GM21576 (cell line): ENCODE results near the gene PRR35.

Source experiments
- ATAC-seq: cut with Tn5 transposase; IDR thresholded peaks from one replicate; pipeline ENCODE4 v1.9.1; 2021; ENCODE audit warnings: mild to moderate bottlenecking, moderate library complexity; ENCODE audit not compliant: unreplicated experiment

PRR35 gene

DNA sequence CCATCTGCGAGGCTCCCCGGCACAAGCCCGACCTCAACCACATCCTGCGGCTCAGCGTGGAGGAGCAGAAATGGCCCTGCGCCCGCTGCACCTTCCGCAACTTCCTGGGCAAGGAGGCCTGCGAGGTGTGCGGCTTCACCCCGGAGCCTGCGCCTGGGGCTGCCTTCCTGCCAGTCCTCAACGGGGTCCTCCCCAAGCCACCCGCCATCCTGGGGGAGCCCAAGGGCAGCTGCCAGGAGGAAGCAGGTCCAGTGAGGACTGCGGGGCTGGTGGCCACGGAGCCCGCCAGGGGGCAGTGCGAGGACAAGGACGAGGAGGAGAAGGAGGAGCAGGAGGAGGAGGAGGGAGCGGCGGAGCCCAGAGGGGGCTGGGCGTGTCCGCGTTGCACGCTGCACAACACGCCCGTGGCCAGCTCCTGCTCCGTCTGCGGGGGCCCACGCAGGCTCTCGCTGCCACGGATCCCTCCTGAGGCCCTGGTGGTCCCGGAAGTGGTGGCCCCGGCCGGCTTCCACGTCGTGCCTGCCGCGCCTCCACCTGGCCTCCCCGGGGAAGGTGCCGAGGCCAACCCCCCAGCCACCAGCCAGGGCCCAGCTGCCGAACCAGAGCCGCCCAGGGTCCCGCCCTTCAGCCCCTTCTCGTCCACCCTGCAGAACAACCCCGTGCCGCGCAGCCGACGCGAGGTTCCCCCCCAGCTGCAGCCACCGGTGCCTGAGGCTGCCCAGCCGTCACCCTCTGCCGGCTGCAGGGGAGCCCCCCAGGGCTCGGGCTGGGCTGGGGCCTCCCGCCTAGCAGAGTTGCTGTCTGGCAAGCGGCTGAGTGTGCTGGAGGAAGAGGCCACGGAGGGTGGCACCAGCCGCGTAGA, 13.1 kb upstream of the PRR35 start:
- ATAC-seq: no peak

DNA sequence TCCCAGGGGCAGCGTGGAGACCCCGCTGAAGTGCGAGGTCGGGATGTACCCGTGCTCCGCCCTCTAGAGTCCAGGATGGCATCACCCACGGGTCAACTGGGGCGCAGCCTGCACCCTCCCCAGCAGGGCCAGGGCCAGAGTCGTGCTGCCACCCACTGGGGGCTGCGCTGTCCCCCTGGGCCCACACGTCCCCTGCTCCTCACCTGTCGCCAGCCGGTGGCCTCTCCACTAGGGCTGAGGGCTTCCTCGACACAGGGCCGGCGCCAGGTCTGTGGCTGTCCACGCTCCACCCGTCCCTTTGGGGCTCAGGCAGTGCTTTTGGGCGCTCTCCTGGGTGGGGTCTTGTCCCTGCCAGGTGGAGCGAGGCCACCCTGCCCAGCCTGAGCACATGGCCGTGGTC, 11.6 kb upstream of the PRR35 start:
- ATAC-seq: no peak

DNA sequence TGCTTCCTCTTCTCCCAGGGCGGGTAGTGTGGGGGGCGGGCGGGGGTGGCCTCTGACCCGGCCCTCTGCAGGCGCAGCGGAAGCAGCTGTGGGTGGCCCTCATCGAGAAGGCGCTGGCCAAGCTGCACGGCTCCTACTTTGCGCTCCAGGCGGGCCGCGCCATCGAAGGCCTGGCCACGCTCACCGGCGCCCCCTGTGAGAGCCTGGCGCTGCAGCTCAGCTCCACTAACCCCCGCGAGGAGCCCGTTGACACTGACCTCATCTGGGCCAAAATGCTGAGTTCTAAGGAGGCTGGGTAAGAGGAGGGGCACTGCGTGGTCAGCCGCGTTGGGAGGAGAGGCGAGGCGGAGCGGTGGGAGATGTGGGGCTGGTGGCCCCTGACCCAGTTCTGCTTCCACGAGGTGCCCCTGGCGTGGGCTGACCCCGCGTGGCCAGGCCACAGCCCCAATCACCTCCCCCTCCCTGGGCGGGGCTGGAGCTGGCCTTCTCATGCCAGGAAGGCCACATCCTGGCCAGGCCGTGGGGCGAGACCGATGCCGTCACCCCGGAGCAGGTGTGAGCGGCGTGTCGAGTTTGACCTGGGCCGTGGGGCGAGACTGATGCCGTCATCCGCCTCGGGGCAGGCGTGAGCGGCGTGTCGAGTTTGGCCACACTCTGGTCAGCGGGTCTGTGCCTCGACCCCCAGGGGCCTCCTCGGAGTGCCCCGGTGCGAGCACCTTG, 10.5 kb upstream of the PRR35 start:
- no peak for ATAC-seq

DNA sequence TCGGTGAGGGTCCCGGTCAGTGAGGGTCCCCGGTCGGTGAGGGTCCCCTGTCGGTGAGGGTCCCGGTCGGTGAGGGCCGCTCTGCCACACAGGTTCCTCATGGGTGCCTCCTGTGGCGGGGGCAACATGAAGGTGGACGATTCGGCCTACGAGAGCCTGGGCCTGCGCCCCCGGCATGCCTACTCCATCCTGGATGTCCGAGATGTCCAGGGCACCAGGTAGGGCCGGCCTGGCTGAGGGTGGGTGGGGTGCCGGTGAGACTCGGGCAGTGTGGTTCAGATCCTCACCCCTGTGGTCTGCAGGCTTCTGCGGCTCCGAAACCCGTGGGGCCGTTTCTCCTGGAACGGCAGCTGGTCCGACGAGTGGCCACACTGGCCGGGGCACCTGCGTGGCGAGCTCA, 9.0 kb upstream of the PRR35 start:
- no peak for ATAC-seq

DNA sequence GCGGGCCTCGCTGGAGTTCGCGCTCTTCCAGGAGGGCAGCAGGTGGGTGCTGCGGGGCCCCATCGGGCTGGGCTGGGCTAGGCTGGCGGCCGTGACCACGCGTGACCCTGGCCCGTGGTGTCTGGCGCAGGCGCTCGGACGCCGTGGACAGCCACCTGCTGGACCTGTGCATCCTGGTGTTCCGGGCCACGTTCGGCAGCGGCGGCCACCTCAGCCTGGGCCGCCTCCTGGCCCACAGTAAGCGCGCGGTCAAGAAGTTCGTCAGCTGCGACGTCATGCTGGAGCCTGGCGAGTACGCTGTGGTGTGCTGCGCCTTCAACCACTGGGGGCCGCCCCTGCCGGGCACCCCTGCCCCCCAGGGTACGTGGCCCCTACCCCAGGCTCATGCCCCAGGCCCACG, 8.0 kb upstream of the PRR35 start:
- no peak for ATAC-seq

DNA sequence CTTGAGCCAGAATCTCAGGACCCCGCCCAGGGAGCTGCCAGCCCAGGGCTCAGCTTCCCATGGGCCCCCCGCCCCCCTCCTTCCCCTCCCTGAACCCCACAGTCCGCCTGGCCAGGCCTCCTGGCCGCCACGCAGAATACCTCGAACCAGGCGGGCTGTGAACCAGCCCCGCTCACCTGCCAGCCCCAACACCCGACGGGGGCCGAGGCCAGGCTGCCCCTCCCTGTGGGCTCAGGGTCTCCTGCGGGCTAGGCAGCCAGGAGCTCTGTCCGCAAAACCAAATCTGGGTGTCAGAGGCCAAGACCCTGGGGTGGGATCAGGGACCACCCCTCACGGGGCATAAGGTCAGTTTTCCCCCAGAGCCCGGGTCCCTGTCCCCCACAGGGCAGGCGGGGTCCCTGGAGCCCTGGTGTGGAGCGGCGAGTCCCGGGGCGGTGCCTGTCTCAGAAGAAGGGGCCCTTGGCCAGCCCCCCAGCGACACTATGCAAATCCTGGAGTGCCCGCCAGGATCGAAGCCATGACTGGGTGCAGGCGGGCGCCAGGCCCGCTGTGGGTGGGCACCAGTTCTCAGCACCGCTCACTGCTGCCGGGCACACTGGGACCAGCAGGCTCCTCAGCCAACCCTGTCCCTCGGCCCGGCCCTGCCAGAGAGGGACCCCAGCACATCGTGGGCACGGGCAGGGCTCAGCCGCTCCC, 6.4 kb upstream of the PRR35 start:
- ATAC-seq: no peak

DNA sequence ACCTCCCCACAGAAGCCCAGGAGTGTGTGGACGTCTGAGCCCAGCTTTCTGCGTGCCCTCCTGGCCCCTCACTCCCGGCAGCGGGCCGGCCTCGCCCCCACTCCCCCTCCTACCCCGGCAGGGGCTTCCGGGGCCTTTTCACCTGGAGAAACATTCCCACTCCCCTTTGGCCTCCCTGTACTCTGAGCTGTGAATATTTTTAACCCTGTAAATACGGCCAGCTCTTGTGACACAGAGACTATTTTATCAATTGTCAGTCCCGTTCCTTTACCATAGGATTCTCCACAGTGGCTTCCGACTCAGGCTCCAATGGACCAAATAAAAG, 5.9 kb upstream of the PRR35 start:
- no peak for ATAC-seq

DNA sequence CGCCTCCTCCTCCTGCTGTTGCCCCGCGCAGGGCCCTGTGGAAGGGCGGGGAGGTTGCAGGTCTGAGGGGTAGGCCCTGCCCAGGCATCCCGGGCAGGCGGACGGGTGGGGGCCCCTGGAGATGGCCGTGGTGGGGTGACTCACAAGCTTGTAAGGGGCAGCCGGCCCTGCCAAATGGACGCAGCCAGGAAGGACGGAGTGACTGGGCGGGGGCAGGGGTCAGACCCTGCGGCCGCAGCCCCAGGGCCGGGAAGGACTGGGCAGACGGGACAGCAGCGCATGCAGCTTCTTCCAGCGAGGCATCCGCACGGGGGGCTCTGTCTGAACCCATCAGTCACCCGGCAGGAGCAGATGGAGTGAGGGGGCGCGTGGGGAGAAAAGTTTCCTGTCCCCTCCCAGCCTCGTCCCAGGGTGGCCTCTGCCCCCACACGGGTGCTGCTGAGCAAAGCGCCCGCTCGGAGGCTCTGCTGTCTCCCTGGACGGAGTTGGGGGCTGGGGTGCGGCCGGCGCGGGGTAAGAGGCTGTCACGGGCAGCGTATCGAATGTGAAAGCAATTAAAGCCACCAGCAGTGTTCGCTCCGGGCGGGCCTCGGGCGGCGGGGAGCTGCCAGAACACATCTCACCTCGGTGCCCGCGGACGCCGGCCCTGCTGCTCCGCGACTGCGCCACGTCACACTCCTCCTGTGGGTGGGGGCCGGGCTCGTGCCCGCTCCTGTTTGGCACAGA, 5.4 kb upstream of the PRR35 start:
- no peak for ATAC-seq

DNA sequence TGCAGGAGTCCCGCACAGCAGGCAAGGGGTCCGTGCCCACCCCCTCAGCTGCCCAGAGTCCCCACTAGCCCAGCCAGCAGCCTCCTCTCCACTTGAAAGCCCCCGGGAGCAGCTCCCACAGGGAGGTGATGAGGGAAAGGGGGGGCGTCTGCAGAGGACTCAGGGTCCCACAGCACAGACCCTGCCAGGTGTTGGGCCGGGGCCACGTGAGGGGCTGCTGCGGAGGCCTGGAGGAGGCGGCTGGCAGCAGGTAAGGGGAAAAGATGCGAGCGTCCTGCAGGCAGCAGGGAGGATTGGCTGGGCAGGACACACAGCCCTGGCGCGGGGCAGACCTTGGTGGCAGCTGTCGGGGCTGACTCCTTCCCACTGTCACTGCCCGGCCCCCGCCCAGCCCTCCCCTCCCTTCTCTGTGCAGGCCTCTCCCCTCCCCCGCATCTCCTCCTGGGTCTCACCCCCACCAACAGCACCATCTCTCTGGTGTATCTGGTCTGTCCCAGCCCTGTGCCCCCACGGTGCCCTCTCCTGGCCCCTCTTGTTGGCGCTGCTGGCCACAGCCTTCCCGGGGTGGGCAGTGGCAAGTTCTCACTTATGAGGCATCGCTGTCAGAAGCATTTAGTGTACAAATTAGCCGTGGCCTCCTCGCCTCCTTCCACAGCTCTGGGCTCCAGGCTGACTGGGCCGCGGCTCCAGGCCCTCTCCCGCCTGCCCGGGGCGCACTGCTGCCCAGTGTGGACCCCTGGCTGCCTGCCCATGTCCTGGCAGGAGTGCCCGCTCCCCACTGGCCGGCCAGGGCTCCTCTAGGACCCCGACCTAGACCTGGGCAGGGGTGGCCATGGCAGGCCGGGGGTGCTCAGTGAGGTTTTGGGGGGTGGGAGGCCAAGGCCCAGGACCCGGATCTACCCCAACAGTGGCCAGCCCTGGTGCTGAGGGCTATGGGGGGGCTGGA, 4.4 kb upstream of the PRR35 start:
- ATAC-seq: no peak

DNA sequence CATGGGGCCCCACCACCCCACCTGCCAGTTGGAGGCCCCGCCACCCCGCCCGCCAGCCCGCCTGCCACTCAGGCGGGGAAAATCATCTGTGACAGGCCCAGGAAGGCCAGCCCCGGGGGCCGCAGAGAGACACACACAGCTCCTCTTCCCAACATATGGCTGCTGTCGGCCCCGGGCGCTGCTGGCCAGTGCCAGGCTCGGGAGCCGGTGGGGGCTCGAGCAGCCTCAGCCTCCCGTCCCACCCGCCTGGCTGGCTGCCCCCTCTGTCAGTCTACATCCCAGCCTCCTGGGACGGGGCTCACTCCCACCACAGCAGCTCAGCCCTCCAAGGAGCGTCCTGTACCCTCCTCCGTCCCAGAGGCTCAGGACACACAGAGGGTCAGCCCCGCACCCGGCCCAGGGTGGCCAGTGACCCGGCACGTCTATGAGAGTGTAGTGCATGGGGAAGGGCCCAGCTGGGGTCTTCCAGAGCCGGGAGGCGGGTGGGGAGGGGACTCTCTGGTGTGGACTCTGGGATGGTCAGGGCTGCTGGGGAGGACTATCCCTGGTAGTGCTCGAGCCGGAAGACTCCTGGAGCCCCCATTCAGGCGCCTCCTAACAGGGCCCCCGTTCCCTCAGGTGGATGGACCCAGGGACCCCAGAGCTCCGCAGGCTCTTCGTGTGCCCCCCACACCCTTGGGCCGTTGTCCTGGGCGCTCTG, 3.6 kb upstream of the PRR35 start:
- ATAC-seq: no peak

DNA sequence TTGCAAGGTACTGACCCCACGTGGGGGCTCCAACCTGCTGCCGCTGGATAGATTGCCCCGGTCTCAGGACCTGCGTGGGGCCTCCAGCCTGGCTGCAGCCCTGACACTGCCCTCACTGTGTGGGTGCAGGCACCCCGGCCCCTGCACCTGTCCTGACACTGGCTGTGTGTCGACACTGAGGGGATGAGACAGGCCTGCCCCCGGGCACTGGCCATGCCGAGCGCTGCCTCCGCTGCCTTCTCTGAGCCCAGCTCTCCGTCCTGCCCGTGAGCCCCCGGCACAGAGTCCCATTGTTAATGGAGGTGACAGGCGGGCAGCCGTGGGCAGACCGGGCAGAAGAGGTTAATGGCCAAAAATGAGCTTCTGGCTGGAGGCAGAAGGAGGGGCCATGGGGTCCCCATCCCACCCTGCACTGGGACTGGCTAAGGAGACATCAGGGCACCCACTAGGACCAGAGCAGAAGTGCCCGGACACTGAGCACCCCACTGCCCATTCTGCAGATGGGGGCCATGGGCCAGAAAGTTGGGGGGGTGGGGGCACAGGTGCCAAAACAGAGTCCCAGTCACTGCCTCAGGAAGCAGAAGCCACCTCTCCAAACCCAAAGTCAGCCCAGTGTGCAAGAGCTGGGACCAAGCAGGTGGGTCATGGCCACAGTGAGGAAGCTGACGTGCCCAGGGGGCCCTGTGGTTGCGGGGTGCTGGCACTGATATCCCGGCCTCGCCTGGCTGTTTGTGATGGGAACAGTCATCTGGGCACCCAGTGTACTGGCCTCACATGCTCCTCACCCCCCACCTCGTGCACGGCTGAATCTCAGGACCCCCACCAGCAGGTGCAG, 2.5 kb upstream of the PRR35 start:
- no peak for ATAC-seq

DNA sequence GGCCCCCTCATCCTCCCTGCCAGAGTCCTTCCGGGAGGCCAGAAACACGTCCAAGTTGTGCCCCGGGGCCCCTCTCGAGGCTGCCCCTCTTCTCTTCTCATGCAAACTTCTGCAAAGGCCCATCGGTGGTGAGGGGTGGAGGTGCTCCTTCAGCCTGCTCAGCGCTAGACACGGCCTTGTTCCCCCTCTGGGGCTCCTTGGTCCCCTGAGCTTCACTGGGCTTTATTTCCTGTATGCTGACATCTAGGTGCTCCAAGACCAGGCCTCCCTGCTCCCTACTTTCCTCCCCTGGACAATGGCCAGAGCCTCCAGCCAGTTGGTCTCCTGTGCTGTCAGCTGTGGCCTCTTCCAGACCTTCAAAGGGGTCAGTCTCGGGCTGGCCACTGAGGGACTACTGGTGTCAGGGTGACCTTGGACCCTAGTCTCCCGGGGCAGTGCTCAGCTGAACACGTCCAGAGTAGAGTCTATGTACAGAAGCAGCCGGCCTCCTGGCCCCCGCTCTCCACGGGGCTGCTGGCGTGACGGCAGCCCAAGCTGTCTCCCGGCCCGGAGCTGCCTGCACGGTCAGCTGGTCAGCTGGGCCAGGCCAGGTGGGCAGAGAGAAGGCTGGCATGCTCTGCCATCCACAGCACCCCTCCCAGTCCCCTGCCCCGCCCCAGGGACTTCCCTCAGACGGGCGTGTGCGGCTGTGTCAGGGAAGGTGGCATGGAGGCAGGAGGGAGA, 1.7 kb upstream of the PRR35 start:
- ATAC-seq: no peak

DNA sequence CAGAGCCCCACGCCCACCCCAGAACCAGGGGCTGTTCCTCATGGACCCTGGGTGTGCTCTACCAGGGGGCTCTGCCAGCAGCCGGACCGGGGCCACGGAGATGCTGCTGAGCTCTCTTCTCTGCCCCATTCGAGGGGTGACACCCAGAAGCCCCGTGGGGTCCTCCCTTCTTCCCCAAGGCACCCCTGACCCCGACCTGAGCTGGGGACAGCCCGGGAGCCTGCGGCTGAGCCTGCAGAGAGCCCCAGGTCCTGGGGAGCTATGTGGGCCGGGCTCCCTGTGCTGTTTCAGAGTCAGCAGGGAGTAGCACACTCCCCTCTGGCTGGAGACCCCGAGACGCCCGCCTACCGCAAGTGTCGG, 1.2 kb upstream of the PRR35 start:
- ATAC-seq: no peak

DNA sequence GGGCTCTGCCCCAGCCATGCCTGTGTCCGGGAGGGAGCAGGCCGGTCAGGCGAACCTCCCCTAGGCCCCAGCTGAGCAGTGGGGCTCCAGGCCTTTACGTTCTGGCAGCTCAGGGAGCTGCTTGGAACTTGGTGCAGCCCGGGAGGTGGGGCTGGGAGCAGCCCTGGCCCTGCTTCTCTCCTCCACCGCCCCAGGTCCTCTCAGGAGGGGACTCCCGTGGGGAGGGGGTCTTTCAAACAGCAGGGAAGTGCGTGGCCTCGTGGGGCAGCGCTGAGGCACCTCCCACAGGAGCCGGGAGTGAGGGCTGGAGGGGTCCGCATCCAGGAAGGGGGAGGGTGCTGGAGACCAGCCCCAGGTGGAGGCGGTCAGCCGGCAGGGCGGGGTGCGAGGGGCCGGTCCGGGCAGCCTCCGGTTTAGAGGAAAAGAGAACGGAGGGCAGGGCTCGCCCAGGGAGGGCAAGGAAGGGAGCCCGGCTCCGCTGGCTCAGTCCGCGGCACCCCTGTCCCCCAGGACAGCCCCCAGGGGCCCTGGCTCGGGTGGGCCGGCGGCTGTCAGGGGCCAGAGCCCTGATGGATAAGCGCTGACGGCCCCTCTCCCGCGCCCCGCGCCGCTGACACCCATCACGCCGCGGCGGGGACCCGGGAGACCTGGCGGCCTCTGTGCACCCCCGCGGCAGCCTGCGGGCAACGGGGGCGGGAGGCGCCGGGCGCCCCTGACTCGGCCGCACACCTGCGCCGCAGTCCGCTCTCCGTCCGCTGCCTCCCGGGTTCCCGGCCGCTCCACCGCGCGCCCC, 587 bp upstream of the PRR35 start:
- no peak for ATAC-seq

DNA sequence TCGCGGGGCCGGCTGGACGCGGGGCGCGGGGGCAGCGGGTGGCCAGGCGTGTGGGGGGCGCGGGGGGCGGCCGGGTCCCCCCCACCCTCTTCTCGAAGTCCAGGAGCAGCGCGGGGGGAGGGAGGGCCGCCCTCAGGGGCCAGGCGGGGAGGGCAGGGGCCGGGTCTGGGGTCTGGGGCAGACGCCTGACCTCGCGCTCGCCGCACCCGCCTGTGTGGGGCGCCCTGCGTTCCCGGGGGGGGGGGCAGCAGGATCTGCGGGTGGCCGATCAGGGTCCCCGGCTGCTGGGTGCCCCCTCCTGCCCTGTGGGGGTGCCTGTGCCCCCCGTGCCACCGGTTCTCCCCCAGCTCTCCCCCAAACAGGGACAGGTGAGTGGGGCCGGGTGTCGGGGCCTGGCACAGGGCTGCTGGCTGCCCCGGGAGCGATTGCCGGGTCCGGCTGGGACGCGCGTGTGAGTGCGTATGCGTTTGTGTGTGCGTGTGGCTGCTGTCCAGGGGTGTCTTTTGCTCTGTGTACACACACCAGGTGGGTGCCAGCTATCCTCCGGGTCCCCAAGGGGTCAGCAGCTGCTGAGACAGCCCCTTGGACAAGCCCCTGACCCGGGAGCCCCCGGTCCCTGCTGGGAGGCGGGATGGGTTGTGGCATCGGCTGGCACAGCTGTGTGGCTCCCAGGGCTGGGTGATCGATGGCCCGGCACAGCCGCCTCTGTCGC, 663 bp downstream of the PRR35 start:
- no peak for ATAC-seq

DNA sequence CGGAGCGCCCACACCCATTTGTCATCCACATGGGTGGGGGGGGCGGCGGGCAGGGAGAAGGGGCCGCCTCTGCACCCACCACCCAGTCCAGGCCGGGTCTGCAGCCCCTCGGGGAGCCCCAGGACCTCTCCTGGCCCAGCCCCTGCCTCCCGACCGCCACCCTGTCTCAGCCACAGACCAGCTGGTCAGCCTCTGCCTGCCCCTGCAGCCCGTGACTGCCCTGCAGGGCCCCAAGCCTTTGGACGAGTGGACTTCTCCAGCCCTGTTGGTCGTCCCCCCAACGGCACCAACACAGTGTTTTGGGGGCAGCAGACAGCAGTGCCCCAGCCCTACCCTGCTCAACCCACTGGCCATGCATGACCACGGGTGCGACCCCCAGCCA, 1.2 kb downstream of the PRR35 start:
- no peak for ATAC-seq
